Measurements from ENCODE around the gene ZNF232.

DNA sequence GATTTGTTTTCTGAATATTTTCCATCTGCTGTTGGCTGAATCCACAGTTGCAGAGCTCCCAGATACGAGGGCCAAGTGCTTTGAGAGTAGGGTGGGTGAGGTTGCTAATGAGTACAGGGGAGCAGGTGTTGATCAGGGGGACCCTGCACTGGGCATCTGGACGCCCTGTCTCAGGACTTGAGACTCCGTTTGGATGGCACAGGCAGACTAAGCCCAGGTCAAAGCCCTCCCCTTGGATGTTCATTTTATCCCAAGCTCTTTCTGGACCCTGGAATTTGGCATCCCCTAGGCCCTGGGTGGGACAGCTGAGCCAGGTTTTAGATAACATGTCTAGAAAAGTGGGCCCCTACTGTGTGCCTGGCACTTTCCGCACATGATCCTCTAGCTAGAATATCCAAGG is 16.2 kb upstream of the ZNF232 start:
- TF ChIP-seq, protein P1, sequence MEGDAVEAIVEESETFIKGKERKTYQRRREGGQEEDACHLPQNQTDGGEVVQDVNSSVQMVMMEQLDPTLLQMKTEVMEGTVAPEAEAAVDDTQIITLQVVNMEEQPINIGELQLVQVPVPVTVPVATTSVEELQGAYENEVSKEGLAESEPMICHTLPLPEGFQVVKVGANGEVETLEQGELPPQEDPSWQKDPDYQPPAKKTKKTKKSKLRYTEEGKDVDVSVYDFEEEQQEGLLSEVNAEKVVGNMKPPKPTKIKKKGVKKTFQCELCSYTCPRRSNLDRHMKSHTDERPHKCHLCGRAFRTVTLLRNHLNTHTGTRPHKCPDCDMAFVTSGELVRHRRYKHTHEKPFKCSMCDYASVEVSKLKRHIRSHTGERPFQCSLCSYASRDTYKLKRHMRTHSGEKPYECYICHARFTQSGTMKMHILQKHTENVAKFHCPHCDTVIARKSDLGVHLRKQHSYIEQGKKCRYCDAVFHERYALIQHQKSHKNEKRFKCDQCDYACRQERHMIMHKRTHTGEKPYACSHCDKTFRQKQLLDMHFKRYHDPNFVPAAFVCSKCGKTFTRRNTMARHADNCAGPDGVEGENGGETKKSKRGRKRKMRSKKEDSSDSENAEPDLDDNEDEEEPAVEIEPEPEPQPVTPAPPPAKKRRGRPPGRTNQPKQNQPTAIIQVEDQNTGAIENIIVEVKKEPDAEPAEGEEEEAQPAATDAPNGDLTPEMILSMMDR (IDR thresholded peaks at IDR 0.05): no peak
- TF ChIP-seq POLR2AphosphoS5 (IDR thresholded peaks at IDR 0.05) (no peak), POLR2A (IDR thresholded peaks at IDR 0.05; ENCODE audit: low read depth) (no peak), EP300 (IDR thresholded peaks at IDR 0.05) (no peak)

All from esophagus muscularis mucosa (tissue), 4 donors.